Gastroesophageal sphincter (tissue), 3 donors: ENCODE data around the gene FAM13A.

Experiments used
- CTCF ChIP-seq, 4 experiments: fragments of 200-600 bp in 2 of 4; fragments of 450-650 bp in 2 of 4; sonication (generic) in 1 of 4; IDR thresholded peaks; one replicate each; pipeline ENCODE4 v1.5.1; 2017 to 2019; ENCODE audit warnings: antibody characterized with exemption in 4 of 4, mild to moderate bottlenecking in 2 of 4, moderate library complexity in 2 of 4
- POLR2A ChIP-seq, 2 donors: fragments of 450-650 bp; IDR thresholded peaks; one replicate each; pipeline ENCODE4 v1.6.1; 2017; ENCODE audit warnings: antibody characterized with exemption in 2 of 2, mild to moderate bottlenecking in 2 of 2, moderate library complexity in 1 of 2
- POLR2AphosphoS5 ChIP-seq: sonication (generic); formaldehyde crosslinking; IDR thresholded peaks from one replicate; pipeline ENCODE4 v1.6.1; 2017; ENCODE audit warnings: antibody characterized with exemption

GRCh38 chr4:88758264-88758663 is 298.7 kb downstream of the FAM13A start:
- TF ChIP-seq CTCF (IDR thresholded peaks at IDR 0.05) (no peak), POLR2AphosphoS5 (no peak), POLR2A (IDR thresholded peaks at IDR 0.05) (no peak)
